Left ventricle myocardium inferior (tissue), 1 donor: ENCODE measurements around the gene TRIM9. TPM values are rescaled to one million over a fixed set of nuclear protein-coding genes. Genes with fewer than 3 reads are reported as not detected.
A peak's percentile ranks its signal among the peaks of the same experiment; 100 is the strongest.

Experiments used
- DNase-seq: peaks from one replicate; pipeline ENCODE4 v3.0.0-alpha.2; 2020
- H3K27ac ChIP-seq: fragments of 200-600 bp; replicated peaks from 2 replicates; pipeline ENCODE4 v1.8.0; 2021
- H3K27me3 ChIP-seq: fragments of 200-600 bp; 2 replicates; pipeline ENCODE4 v1.8.0; 2021; ENCODE audit warnings: low read depth
- H3K36me3 ChIP-seq: fragments of 200-600 bp; 2 replicates; pipeline ENCODE4 v1.8.0; 2021
- H3K4me1 ChIP-seq: fragments of 200-600 bp; 2 replicates; pipeline ENCODE4 v1.8.0; 2021
- H3K4me3 ChIP-seq: fragments of 200-600 bp; 2 replicates; pipeline ENCODE4 v1.8.0; 2021; ENCODE audit warnings: mild to moderate bottlenecking, moderate library complexity
- H3K9me3 ChIP-seq: fragments of 200-600 bp; replicated peaks from 2 replicates; pipeline ENCODE4 v1.8.0; 2021
- CTCF ChIP-seq: fragments of 200-600 bp; IDR thresholded peaks from 2 replicates; pipeline ENCODE4 v1.8.0; 2021; ENCODE audit warnings: antibody characterized with exemption, mild to moderate bottlenecking, borderline replicate concordance
- intact Hi-C: fragments of 100-400 bp; cut with micrococcal nuclease; formaldehyde crosslinking; loops from one replicate; pipeline ENCODE4 v1.11.0; 2022
- total RNA-seq: library from RNA; stranded (reverse); fragmentation: NEBNext Ultra II Directional; extraction: Animal tissue kit (Norgen Biotek cat#: 25700); gene quantifications from one replicate; pipeline ENCODE4 v1.2.1, GENCODE V29; 2021
- donor health status: DM: no; HTN: yes; CAD: no; lungs with severe emphysema.

Gene TRIM9
- total RNA-seq, 1 donor from 2014 or later, result 0.27 TPM

DNA sequence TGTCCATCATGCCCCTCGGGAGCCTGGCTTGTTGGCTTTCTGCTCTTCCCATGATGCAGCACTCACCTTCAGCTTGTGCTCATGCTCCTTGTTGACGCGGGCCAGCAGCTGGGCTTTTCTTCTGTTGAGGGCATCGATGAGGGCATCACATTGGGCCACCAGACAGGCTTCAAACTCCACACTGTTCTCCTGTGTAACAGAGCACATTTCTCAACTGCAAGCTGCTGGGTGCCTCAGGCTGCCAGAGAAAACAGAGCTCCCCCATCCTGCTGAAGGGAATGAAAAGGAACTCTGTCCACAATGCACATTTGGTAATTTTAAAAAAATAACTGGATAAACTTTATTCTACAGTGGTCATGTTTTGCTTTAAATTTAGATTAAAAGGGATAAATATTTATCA lies 72.1 kb downstream of the TRIM9 start:
- no peaks in the 10 kb centered on the region for H3K36me3 ChIP-seq
- DNase-seq, result no peak
- H3K4me3 ChIP-seq, result no peak overlapping the region
- intact Hi-C loops, result no loop called here
- H3K9me3 ChIP-seq, result no peaks in the 10 kb centered on the region
- H3K27ac ChIP-seq, result no peak overlapping the region
- H3K27me3 ChIP-seq, result no peaks in the 10 kb centered on the region
- H3K4me1 ChIP-seq, result no peaks in the 10 kb centered on the region
- no peak for TF ChIP-seq CTCF

- H3K36me3 ChIP-seq, result no peaks in the 10 kb centered on the region
- intact Hi-C loops, result no loop called here
- H3K27ac ChIP-seq, result peak overlapping the region; percentile 34
- H3K4me3 ChIP-seq, result no peak overlapping the region
- H3K9me3 ChIP-seq, result no peaks in the 10 kb centered on the region
- no peaks in the 10 kb centered on the region for H3K27me3 ChIP-seq
- TF ChIP-seq CTCF, result no peak
- H3K4me1 ChIP-seq, result no peaks in the 10 kb centered on the region
- no peak for DNase-seq
Measured at GRCh38 chr14:51020024-51020710, 74.7 kb downstream of the TRIM9 start.

- Histone ChIP-seq H3K27ac (peak overlapping the region; percentile 34), H3K27me3 (no peaks in the 10 kb centered on the region), H3K36me3 (no peaks in the 10 kb centered on the region), H3K9me3 (no peaks in the 10 kb centered on the region), H3K4me3 (no peak overlapping the region), H3K4me1 (peaks cover 7% of the 10 kb centered on the region)
- intact Hi-C loops, result no loop called here
- DNase-seq, result no peak
- TF ChIP-seq CTCF, result no peak
Measured at GRCh38 chr14:51019089-51019488, 75.8 kb downstream of the TRIM9 start.

DNA sequence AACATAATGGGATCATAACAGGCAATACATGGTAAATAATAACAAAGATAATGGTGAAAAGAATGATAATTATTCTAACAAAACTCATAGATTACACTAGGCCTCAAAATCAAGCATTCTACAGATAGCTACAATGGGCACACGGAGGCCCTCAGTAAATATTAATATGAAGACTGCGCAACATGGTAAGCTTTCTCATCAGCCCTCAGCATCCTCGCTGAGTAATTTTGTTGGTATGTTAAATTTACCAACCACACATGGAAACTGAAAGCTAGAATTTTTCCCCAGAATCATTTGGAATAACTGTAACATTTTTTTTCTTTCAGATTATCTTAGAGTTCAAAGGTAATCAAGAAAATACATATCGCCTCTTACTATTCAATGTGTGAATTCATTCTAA lies 76.4 kb downstream of the TRIM9 start:
- H3K9me3 ChIP-seq, result no peaks in the 10 kb centered on the region
- H3K4me1 ChIP-seq, result peaks cover 7% of the 10 kb centered on the region
- H3K36me3 ChIP-seq, result no peaks in the 10 kb centered on the region
- intact Hi-C loops, result no loop called here
- no peak for DNase-seq
- H3K4me3 ChIP-seq, result no peak overlapping the region
- H3K27me3 ChIP-seq, result no peaks in the 10 kb centered on the region
- no peak overlapping the region for H3K27ac ChIP-seq
- TF ChIP-seq CTCF, result no peak

GRCh38 chr14:51014625-51015024 lies 80.3 kb downstream of the TRIM9 start:
- no peak for DNase-seq
- no peak for TF ChIP-seq CTCF
- H3K36me3 ChIP-seq, result no peaks in the 10 kb centered on the region
- no peaks in the 10 kb centered on the region for H3K27me3 ChIP-seq
- intact Hi-C loops, result no loop called here
- no peak overlapping the region for H3K4me3 ChIP-seq
- peak overlapping the region; percentile 16 for H3K27ac ChIP-seq
- no peaks in the 10 kb centered on the region for H3K9me3 ChIP-seq
- peaks cover 7% of the 10 kb centered on the region for H3K4me1 ChIP-seq
